COLO829 (cell line): ENCODE measurements around the gene GALNT6.
"Not testable (repeated sequence)": the region's sequence is repeated elsewhere in the genome, so short reads cannot be mapped to it uniquely, and the experiment has no call there.

Experiments
- DNase-seq: peaks from one replicate; pipeline ENCODE4 v3.0.0; 2012; ENCODE audit warnings: low spot score

Gene GALNT6

DNA sequence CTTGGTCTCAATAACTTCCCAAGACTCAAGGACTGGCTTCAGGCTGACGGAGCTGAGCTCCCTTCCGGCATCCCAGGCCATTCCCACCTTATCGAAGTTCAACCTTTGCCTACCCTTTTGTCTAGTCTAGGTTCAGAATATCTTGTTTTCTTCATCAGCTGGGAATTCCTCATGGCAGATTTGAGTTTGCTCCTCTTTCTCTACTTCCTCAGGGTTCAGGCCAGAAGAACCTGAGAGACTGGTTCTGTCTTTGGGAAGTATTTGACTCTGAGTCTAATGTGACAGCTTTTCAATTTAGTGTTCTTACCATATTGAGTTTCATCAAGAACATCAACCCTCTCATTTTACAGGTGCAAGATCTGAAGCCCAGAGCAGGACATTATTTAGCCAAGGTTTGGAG, 69.3 kb downstream of the GALNT6 start:
- DNase-seq, result no peak

DNA sequence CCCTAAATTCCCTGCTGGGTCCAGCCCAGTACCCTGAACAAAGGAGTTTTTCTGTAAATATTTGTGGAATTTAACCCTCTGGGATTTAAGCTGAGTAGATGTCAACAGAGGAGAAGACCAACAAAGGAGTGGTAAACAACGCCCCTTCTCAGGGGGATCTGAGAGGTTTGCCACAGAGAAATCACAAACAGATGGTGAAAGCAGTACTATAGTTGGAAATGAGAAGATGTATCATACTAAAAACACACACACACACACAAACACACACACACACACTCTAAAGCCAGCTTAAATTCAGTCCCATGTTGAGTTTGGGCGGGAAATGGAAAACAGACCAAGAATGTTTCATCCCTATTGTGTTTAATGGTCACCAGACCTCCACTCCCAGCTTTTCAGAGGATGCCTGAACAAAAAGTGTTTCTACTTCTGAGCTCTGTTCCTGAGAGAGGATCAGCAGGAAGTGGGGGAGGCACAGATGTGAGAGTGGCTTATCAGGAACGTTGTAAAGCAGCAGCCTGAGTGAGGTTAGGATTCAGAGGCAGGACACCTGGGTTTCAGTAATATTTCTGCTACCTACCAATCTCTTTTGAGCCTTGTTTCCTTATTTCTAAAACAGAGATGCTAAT, 70.4 kb downstream of the GALNT6 start:
- peak; percentile 23 for DNase-seq

DNA sequence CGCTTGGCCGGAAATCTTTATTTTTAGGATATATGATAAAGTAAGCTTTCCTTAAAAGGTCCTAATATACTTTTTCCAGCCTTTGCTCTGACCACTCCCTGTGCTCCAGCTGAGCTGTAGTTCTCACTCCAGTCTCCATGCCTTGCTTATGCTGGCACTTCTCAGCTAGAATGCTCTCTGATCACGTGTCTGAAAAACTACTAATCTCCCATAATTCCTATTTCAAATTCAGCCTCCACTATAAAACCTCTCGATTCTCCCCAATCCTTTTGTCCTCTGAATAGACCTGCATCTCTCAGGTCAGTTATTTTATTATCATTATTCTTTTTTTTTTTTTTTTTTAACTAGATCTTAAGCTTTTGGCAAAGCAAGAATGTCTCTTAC, 70.9 kb downstream of the GALNT6 start:
- no peak for DNase-seq

DNA sequence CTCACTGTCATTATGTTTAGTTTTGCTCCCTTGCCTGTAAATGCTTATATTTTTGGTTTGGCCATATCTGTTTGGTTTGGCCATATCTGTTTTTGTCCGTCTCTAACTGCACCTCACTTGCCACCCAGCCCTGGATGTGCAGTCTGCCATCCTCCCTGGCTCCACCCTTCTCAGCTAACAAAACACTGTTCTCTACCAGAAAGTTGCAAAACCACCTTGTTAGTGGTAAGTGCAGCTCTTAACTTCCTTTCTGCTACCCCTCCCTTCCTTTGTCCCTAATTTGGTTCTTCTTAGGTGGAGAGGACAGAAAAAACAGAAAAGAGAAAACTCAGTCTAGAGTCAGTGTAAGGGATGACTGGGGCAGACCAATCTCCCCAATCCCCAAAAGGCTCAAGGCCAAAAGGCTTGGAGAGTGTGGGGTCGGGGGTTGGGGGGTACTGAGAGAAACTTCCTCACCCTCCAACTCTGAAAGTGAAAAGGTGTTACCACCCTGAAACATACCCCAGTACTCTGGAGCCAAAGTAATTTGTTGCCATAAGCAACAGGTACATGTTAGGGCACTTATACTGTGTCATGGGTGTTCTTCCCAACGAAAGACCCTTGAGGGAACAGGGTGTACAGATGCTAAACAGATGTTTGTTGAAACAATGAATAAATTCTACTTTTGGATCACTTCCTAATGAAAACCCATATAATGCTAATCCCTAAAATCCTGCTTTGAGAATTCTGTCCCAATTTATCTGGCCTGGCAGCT, 72.2 kb downstream of the GALNT6 start:
- no peak for DNase-seq

DNA sequence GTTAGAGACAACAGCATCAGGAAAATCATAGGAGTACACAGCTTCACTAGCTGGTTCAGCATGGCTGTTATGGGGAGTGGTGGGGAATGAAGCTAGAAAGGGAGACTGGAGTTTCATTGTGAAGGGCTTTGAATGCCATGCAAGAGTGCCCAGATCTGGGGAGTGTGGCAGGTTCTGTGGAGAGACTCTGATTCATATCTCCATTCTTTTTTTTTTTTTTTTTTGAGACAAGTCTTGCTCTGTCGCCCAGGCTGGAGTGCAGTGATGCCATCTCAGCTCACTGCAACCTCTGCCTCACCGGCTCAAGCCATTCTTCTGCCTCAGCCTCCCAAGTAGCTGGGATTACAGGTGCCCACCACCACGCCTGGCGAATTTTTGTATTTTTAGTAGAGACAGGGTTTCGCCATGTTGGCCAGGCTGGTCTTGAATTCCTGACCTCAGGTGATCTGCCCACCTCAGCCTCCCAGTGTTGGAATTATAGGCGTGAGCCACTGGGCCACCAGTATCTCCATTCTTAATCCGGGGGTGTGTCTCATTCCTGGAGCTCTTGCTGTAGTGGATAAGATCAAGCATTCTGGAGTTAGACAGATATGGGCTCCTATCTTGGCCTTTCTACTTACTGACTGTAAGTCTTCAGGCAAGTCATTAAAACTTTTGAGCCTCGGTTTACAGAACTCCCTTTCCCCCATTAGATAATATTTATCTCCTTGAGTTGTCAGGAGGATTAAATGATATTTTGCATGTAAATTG, 73.0 kb downstream of the GALNT6 start:
- DNase-seq, result not testable (repeated sequence)

DNA sequence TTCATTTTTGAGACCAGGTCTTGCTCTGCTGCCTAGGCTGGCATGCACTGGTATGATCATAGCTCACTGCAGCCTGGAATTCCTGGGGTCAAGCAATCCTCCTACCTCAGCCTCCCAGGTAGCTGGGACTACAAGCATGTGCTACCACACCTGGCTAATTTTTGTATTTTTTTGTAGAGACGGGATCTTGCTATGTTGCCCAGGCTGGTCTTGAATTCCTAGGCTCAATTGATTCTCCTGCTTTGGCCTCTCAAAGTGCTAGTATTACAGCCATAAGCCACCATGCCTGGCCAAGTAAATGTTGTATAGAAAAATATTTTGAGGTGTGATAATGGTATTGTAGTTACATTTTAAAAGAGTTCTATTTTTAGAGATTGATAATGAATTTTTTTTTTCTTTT, 79.8 kb downstream of the GALNT6 start:
- DNase-seq, result no peak

DNA sequence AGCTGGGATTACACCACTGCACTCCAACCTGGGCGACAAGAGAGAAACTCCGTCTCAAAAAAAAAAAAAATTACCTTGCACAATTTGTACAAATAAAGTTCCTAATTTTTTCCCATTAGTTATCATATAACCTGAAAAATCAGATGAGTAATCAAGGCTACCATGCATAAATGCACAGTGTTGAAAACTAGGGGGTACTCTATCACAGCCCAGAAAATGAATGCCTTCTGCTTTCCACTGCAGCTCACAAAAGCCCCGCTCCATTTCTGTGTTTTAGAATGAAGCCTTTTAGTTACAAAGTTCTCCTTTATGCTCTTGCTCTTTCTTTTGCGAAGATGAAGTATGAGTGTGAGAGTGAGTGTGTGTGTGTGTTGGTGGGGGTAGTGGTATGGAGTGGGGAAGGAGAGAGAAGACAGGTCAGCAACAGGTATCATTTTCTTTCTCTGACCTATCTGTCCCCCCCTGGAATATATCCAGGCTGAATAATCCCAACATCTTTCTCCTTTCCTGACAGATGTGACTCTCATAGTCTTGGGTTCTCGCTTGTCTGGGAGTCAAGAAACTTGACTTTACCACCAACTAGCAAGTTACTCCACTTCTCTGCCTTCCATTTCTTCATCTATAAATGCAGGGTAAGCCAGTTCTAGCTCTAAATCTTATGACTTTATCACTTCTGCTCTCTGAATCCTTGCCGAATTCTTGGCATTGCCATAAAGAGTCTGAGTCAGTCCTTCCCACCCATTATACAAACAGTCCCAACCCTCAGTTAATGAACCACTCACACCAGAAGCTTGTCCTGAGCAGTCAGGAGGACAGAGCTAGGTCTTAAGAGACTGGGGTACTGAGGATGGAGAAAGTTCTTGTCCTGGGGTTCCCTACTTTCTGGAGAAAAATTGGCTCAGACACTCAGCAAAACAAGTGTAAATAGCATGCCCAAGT, 83.3 kb downstream of the GALNT6 start:
- peak; percentile 18 for DNase-seq

DNA sequence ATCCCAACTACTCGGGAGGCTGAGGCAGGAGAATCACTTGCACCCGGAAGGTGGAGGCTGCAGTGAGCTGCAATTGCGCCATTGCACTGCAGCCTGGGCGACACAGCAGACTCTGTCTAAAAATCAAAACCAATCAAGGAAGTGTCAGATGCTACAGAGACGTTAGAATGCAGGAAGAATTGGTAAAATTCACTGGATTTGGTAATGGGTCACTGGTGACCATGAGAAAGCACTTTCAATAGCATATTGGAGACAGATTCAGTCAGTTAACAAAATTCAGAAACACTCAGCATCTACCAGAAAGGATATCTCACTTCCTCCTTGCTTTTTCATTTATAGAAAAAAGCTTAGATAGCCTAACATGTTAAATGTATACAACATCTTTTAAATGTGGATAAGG, 84.7 kb downstream of the GALNT6 start:
- no peak for DNase-seq
